Measurements from ENCODE around the gene SERPIND1. TPM values are rescaled to one million over a fixed set of nuclear protein-coding genes. Genes with fewer than 3 reads are reported as not detected.

Gene SERPIND1
- polyA plus RNA-seq, 4 donors, result 2.0 to 3.8 (median 3.5) TPM

Other genes with a start within 250 kb of the SERPIND1 start
- 10 to 100 TPM; 48.9 to 92.8 (median 62.9) TPM for gene PI4KA, start 84.7 kb downstream of the SERPIND1 start, polyA plus RNA-seq (ENCODE audit: insufficient read length in 4 of 4)
- gene SNAP29, start 84.9 kb downstream of the SERPIND1 start, polyA plus RNA-seq (ENCODE audit: insufficient read length in 4 of 4), result 10 to 100 TPM; 28.6 to 34.6 (median 31.5) TPM
- 10 to 100 TPM; 63.5 to 71.7 (median 66.7) TPM for gene CRKL, start 143.3 kb downstream of the SERPIND1 start, polyA plus RNA-seq (ENCODE audit: insufficient read length in 4 of 4)
- 1 to 10 TPM in 3 of 4 donors, under 1 TPM in 1; 0.83 to 1.2 (median 1.1) TPM for gene AIFM3, start 193.1 kb downstream of the SERPIND1 start, polyA plus RNA-seq (ENCODE audit: insufficient read length in 4 of 4)
- 10 to 100 TPM; 44.2 to 67.4 (median 55.9) TPM for gene LZTR1, start 208.2 kb downstream of the SERPIND1 start, polyA plus RNA-seq (ENCODE audit: insufficient read length in 4 of 4)
- gene THAP7, start 228.0 kb downstream of the SERPIND1 start, polyA plus RNA-seq (ENCODE audit: insufficient read length in 4 of 4), result 10 to 100 TPM; 15.4 to 26.2 (median 21.2) TPM
- gene P2RX6, start 241.1 kb downstream of the SERPIND1 start, polyA plus RNA-seq (ENCODE audit: insufficient read length in 4 of 4), result 1 to 10 TPM; 1.0 to 1.4 (median 1.2) TPM

All from left renal pelvis (tissue), 4 donors.